Activated T-helper 17 cell treated with anti-CD3 and anti-CD28 coated beads, Interleukin-2, amount 50 U/mL, for 72 hours (primary cell): ENCODE results near the gene SLC1A2. TPM values are rescaled to one million over a fixed set of nuclear protein-coding genes. Genes with fewer than 3 reads are reported as not detected.

Source experiments
- ATAC-seq: fragments of 150-1000 bp; cut with Tn5 transposase; replicated peaks from 2 replicates; pipeline ENCODE4 v1.10.0; 2021; ENCODE audit warnings: mild to moderate bottlenecking, moderate library complexity
- H3K27ac Mint-ChIP-seq: one replicate; pipeline ENCODE4 v1.8.0; 2022; ENCODE audit warnings: mixed read lengths
- H3K27me3 Mint-ChIP-seq: one replicate; pipeline ENCODE4 v1.8.0; 2022; ENCODE audit warnings: mixed read lengths
- H3K36me3 Mint-ChIP-seq: one replicate; pipeline ENCODE4 v1.8.0; 2022; ENCODE audit warnings: low read depth, mild to moderate bottlenecking, mixed read lengths
- H3K4me1 Mint-ChIP-seq: one replicate; pipeline ENCODE4 v1.8.0; 2022; ENCODE audit warnings: mixed read lengths
- H3K4me3 Mint-ChIP-seq: one replicate; pipeline ENCODE4 v1.8.0; 2022; ENCODE audit warnings: mild to moderate bottlenecking, mixed read lengths
- H3K9me3 Mint-ChIP-seq: one replicate; pipeline ENCODE4 v1.8.0; 2022; ENCODE audit warnings: mixed read lengths
- total RNA-seq, 2 donors: library from RNA; stranded (reverse); gene quantifications; one replicate each; pipeline ENCODE4 v1.2.3, GENCODE V29; 2022

SLC1A2 gene
- total RNA-seq, 2 donors from 2014 or later = not detected

DNA sequence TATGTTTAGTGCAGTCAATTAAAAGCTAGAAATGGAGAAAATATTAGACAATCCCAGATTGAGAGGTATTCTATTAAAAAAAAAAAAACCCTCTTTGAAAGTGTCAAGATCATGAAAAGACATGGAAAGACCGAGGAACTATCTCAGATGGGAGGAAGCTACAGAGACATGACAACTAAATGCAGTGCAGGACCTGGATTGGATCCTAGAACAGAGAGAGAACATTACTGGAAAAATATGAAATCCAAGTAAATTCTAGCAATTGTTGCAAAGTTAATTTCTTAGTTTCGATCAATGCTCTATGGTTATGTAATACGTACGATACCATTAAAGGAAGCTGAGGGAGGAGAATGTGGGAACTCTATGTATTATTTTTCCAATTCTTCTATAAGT lies 43.2 kb downstream of the SLC1A2 start:
- no peaks in the 10 kb centered on the region for H3K27me3 Mint-ChIP-seq

DNA sequence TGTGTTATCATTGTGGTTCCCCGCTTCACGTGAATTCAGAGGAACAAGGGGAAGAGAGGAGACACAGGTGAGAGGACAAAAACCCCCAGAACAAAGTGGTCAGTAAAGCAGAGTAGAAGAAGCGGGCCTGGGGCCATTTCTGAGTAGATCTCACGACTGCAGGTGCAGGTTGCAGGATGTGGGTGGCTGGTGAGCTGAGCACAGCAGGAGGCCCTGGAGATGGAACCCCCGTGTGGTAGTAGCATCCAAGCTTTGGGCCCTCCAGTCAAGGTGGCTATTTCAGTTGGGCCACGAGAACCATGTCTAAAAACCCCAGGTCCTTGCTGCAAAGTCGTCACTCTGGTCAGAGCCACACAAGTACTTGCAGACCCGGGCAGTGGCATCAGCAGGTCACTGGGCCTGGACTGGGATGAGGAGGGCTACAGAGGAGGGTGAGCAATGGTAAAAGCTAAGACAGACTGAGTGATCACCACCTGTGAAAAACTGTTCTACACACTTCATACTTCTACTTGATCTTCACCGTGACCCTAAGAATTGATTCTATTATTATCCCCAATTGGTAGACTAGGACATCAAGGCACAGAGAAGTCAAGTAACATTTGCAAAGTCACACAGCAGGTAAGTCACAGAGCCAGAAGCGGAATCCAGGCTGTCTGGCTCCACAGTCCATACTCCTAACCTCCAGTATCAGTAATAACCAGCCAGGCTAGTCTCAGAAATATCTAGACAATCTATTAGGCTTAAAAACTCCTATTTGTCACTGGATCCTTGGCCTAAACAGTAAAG lies 43.8 kb downstream of the SLC1A2 start:
- no peak overlapping the region for H3K27ac Mint-ChIP-seq
- H3K9me3 Mint-ChIP-seq = no peaks in the 10 kb centered on the region
- no peaks in the 10 kb centered on the region for H3K36me3 Mint-ChIP-seq
- H3K4me1 Mint-ChIP-seq = peaks cover 5% of the 10 kb centered on the region
- no peak overlapping the region for H3K4me3 Mint-ChIP-seq
- no peak for ATAC-seq
- H3K27me3 Mint-ChIP-seq = no peaks in the 10 kb centered on the region

More for the DNA sequence above, 43.2 kb downstream of the SLC1A2 start:
- Mint-ChIP-seq H3K9me3 (no peaks in the 10 kb centered on the region), H3K27ac (no peak overlapping the region), H3K4me3 (no peak overlapping the region), H3K36me3 (no peaks in the 10 kb centered on the region), H3K4me1 (peaks cover 2% of the 10 kb centered on the region)
- ATAC-seq = no peak

DNA sequence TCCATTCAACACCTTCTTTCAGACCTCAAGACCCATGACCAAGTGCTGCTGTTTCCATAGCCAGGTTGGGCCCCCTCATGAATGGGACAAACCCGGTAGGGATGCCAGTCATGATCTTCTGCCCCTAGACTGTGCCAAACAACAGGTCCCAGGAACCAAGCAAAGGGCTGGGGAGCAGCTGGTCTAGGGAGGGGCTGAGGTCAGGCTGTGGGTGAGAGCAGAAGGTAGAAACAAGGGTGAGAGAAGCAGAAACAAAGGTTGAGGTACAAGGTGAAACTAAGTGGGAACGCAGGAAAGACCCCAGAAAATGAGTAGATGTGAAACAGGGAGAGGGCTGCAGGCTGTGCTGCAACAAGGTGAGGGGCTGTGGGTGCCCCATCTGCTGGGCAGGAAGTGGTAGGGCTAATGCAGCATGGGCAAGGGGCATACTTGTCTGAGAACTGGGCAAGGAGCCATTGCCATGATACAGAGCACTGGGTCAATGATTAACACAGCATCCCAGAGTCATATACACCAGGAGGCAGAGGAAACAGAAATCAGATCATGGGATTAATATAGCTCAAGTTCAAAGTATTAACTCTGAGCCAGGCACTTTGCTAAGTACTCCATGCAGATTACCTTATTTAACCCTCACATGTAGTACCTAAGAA lies 45.9 kb downstream of the SLC1A2 start:
- no peak overlapping the region for H3K4me3 Mint-ChIP-seq
- no peaks in the 10 kb centered on the region for H3K27me3 Mint-ChIP-seq
- H3K9me3 Mint-ChIP-seq = no peaks in the 10 kb centered on the region
- peaks cover 5% of the 10 kb centered on the region for H3K4me1 Mint-ChIP-seq
- H3K36me3 Mint-ChIP-seq = no peaks in the 10 kb centered on the region
- no peak overlapping the region for H3K27ac Mint-ChIP-seq
- ATAC-seq = no peak

DNA sequence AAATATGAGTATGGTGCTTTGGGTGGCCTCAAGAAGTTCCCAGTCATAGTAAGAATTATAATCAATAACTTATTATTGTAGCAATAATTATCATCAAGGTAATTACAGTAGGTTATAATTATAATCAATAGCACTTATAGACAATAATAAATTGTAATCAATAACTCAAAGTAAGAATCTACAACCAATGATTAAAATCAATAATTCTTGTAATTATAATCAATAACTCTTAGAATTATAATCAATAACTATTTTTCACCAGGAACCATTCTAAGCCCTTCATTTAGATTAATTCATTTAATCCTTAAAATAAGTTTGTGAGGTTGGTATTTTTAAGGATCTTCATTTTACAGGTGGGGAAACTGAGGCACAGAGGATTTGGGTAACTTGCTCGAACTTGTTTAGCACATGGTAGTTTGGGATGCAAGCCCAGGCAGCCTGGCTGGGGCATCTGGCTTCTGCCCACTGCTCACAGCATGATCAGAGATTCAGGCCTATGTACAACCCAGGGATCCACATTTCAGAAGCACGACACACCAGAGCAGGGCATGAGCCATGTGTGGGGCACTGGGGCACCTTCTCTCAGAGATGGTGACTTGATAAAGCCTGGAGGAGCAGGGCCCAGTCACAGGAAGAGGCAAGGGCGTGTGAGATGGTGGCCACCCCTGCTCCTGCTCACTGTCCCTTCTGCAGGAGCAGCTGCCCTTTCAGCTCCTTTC lies 46.6 kb downstream of the SLC1A2 start:
- ATAC-seq = no peak
- no peaks in the 10 kb centered on the region for H3K36me3 Mint-ChIP-seq
- H3K4me3 Mint-ChIP-seq = no peak overlapping the region
- no peaks in the 10 kb centered on the region for H3K9me3 Mint-ChIP-seq
- peaks cover 5% of the 10 kb centered on the region for H3K4me1 Mint-ChIP-seq
- no peaks in the 10 kb centered on the region for H3K27me3 Mint-ChIP-seq
- H3K27ac Mint-ChIP-seq = no peak overlapping the region

DNA sequence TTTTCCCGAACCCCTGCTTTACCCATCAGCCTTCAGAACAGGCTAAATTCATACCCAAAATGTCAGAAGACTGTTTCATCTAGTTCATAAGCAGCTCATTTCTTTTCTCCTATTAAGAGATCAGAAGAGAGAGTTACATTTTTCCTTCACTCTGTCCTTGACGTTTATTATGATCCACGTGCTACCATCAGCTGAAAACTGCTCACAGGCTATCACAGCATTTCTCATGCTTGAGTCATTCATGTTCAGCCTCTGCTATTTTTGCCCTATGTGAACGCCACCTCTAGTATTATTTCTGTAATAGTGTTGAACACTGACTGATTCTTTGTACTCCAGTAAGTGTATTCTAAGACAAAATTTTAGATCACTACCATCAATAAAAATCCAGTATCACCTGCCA lies 51.9 kb downstream of the SLC1A2 start:
- Mint-ChIP-seq H3K36me3 (no peaks in the 10 kb centered on the region), H3K4me1 (peaks cover 5% of the 10 kb centered on the region), H3K9me3 (peaks cover 5% of the 10 kb centered on the region), H3K27ac (no peak overlapping the region), H3K27me3 (peaks cover 3% of the 10 kb centered on the region), H3K4me3 (no peak overlapping the region)
- ATAC-seq = no peak

DNA sequence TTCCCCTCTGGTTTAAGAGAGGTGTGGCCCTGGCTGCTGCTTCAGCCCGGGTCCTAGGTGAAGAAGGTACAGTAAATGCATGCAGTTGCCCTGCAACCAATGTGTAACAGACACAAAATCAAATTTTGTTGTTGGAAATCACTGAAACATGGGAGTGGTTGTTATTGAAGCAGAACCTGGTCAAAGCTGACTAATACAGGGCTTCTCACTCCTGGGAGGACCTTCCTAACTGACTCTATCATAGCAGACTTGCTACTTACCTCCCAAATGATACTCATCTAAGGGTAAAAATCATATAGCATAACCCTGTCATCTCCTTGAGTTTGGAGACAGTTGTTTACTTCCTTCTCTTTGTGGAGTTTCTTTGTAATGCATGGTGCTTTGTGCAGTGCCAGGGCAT lies 52.6 kb downstream of the SLC1A2 start:
- peaks cover 5% of the 10 kb centered on the region for H3K9me3 Mint-ChIP-seq
- no peak overlapping the region for H3K27ac Mint-ChIP-seq
- H3K27me3 Mint-ChIP-seq = peaks cover 3% of the 10 kb centered on the region
- no peak overlapping the region for H3K4me3 Mint-ChIP-seq
- ATAC-seq = no peak
- peaks cover 5% of the 10 kb centered on the region for H3K4me1 Mint-ChIP-seq
- H3K36me3 Mint-ChIP-seq = no peaks in the 10 kb centered on the region

DNA sequence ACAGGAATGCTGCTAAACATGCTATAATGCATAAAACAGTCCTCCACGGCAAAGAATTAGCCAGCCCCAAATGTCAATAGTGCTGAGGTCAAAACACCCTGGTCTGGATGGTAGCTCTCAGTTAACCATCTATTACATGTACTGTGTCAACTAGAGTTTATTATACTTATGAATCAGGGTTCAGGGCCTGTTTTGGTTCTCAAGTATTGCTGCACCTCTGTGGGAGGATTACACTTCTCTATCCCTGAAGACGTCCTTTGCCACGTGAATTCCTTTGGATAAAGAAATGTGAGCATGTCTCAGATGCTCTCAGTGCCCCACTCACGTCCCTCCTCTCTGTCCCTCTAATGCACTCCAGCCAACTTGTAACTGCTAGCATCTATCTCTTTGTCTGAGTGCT lies 53.4 kb downstream of the SLC1A2 start:
- H3K4me1 Mint-ChIP-seq = peaks cover under 1% of the 10 kb centered on the region
- peaks cover 5% of the 10 kb centered on the region for H3K9me3 Mint-ChIP-seq
- no peaks in the 10 kb centered on the region for H3K36me3 Mint-ChIP-seq
- no peak overlapping the region for H3K4me3 Mint-ChIP-seq
- ATAC-seq = no peak
- no peak overlapping the region for H3K27ac Mint-ChIP-seq
- peaks cover 3% of the 10 kb centered on the region for H3K27me3 Mint-ChIP-seq

DNA sequence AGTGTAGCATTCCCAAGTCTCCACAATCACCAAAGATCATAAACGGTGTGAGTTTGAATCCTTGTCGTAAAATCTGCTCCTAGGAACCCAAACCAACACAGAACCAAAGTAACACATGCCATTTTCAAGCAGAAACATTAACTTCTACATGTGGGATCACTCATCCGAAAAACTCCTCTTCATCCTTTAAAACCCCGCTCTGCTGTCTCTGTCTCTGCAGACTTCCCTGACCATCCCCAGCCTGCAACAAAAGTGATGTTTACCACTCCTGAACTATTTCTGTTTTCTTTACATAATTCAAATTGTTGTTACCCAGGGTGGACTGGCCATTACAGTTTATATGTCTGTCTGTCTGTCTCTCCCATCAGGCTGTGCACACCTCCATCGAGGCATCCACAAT lies 54.0 kb downstream of the SLC1A2 start:
- H3K9me3 Mint-ChIP-seq = peaks cover 5% of the 10 kb centered on the region
- no peak overlapping the region for H3K4me3 Mint-ChIP-seq
- no peak for ATAC-seq
- no peak overlapping the region for H3K27ac Mint-ChIP-seq
- H3K4me1 Mint-ChIP-seq = no peaks in the 10 kb centered on the region
- peaks cover 3% of the 10 kb centered on the region for H3K27me3 Mint-ChIP-seq
- H3K36me3 Mint-ChIP-seq = no peaks in the 10 kb centered on the region

DNA sequence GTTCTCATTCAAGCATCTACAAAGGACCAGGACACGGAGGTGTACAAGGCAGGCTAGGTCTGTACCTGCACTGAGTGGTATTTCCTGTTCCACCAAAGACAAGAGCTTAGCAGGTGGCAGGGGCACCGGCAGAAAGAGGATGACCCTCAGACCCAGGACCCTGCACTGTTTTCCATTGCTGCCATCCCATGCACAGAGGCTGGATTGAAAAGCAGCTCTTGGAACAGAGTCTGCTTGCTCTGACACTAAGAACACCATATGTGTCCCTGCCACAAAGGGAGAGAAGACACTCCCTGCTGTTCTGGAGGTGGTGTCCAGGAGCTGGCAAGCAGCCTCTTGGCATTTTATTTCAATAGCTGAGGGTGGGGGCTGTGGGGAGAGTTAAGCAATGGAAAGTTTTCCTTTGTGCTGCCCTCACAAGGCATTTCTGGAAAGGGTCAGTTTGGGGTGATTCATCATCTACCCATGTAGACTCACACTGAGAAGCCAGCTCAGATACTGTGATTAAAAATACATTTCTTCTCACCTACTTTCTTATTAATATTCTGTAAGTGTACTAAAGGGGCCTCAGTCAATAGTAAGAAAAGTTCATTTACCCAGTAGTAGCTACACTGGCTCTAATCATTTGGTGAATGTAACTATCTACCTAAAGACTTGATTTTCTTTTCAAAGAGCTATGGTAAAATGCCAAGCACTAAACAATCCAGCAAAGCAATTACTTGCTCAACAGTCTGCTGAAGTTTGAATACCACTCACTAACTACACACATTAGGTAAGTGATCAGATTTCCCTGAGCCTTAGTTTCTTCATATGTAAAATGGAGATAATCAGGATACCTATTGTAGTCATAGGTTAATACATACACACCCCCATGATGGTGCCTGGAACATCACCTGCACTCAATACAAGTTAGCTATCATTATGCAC lies 55.2 kb downstream of the SLC1A2 start:
- Mint-ChIP-seq H3K27ac (no peak overlapping the region), H3K4me3 (no peak overlapping the region), H3K27me3 (peaks cover 3% of the 10 kb centered on the region), H3K36me3 (no peaks in the 10 kb centered on the region), H3K9me3 (peaks cover 5% of the 10 kb centered on the region), H3K4me1 (no peaks in the 10 kb centered on the region)
- ATAC-seq = peak; percentile 18

DNA sequence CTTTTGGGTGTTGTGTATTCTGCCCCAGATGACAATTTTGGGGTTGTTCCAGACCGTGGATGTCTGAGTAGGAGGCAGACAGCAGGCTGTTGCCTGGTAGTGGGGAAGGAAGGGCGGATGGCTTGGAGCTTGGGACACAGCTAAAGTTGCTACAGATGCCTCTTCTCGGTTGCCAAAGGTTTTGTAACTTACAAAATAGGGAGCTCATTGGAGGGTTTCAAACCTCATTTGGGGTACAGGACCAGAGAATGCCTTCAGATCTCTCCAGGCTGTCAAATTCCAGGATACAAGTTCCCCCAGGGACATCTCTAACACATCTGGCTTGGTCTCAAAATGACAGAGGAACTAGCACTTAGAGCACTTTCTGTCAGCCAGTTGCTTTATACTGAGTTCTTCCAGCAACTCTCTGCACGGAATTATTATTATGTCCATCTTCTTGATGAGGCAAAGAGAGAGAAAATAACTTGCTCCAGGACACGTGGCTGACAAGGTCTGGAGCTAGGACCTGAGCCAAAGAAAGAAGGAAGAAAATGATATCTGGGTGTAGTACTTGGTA lies 56.0 kb downstream of the SLC1A2 start:
- ATAC-seq = no peak

DNA sequence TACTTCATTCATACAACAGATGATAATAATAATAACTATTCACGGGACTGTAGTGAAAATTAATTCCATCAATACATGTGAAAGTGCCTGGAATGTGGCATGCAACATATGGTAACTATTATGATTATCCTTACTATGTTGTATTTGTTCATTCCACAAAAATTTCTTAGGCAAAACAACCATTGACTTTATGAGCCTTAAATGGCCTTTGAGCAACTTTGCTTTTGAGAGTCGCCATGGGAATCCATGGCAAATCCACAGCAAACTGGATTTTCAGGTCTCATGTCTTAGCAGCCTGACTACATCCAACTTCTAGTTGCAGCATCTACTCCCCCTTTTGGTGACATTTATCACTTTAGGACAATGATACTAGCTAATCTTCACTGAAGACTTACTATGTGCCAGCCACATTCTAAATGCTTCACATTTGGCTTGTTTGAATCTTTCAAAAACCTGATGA lies 56.8 kb downstream of the SLC1A2 start:
- H3K27ac Mint-ChIP-seq = no peak overlapping the region
- no peaks in the 10 kb centered on the region for H3K4me1 Mint-ChIP-seq
- H3K36me3 Mint-ChIP-seq = no peaks in the 10 kb centered on the region
- ATAC-seq = no peak
- peaks cover 3% of the 10 kb centered on the region for H3K27me3 Mint-ChIP-seq
- H3K4me3 Mint-ChIP-seq = no peak overlapping the region
- H3K9me3 Mint-ChIP-seq = peaks cover 5% of the 10 kb centered on the region

More for the DNA sequence above, 56.0 kb downstream of the SLC1A2 start:
- Mint-ChIP-seq H3K36me3 (no peaks in the 10 kb centered on the region), H3K27ac (no peak overlapping the region), H3K4me3 (no peak overlapping the region), H3K27me3 (peaks cover 3% of the 10 kb centered on the region), H3K4me1 (no peaks in the 10 kb centered on the region), H3K9me3 (peaks cover 5% of the 10 kb centered on the region)

DNA sequence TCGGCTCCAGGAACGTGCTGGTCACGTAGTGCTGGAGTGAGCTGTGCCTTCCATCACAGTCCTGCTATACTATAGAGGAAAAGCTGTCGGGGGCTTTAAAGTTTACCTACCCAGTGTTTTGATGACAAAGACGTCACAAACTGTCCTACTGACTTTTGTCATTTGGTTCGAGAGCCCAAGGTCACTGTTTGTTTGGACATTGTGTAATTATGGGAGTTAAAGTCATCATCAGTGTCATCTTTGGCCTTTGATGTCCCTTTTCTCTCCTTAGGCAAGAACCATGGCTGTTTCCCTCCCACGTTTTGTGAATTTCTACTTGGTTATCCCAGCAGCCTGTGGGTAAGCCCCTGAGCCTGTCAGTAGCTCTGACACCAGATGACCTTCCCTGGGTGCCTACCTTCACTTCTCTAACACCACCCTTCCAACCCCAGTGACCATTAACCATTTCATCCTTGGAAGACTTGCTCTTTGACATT lies 59.3 kb downstream of the SLC1A2 start:
- Mint-ChIP-seq H3K4me3 (no peak overlapping the region), H3K4me1 (no peaks in the 10 kb centered on the region), H3K27ac (no peak overlapping the region), H3K27me3 (peaks cover 3% of the 10 kb centered on the region), H3K9me3 (no peaks in the 10 kb centered on the region), H3K36me3 (no peaks in the 10 kb centered on the region)
- no peak for ATAC-seq

DNA sequence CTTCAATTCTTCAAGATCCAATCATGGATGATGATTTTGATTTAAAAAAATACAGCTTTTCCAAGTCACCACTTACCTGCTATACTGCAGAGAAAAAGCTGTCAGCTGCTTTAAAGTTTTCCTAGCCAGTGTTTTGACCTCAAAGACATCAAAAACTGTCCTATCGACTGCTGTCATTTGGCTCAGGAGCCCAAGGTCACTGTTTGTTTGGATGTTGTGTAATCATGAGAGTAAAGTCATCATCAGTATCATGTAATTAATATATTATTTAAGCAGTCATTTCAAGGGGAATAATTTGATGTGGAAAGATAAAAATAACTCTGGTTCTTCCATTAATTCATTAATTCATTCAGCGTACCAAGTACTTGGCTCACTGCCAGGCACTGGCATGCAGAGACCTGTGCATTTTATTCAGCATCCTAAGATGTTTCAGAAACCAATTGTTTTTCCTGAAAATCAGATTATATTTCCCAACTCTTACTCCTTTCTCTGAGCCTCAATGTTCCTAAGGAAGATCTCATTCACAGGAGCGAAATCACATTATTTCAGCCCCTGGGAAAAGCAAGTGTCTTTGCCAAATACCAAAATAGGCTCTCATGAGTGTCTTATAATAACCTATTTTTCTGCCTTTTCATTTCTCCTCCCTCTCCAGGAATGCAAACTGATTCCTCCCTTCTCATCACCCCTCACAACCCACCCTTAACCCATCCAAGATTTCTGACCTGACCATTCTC lies 59.9 kb downstream of the SLC1A2 start:
- Mint-ChIP-seq H3K27me3 (peaks cover 3% of the 10 kb centered on the region), H3K9me3 (no peaks in the 10 kb centered on the region), H3K27ac (no peak overlapping the region), H3K4me3 (no peak overlapping the region), H3K36me3 (no peaks in the 10 kb centered on the region), H3K4me1 (no peaks in the 10 kb centered on the region)
- ATAC-seq = no peak
